GM21515 (cell line): ENCODE results near the gene ST14.
"Not testable (repeated sequence)": the region's sequence is repeated elsewhere in the genome, so short reads cannot be mapped to it uniquely, and the experiment has no call there.

Source experiments
- ATAC-seq: cut with Tn5 transposase; IDR thresholded peaks from one replicate; pipeline ENCODE4 v1.9.1; 2021; ENCODE audit not compliant: unreplicated experiment

Gene ST14

GRCh38 chr11:130188047-130188446 is 28.5 kb downstream of the ST14 start:
- no peak for ATAC-seq

GRCh38 chr11:130188585-130189347 is 29.2 kb downstream of the ST14 start:
- ATAC-seq = no peak

GRCh38 chr11:130189492-130190210 is 30.1 kb downstream of the ST14 start:
- no peak for ATAC-seq

GRCh38 chr11:130190371-130190881 is 30.8 kb downstream of the ST14 start:
- no peak for ATAC-seq

GRCh38 chr11:130191896-130192295 is 32.3 kb downstream of the ST14 start:
- ATAC-seq = no peak

GRCh38 chr11:130192845-130193267 is 33.3 kb downstream of the ST14 start:
- ATAC-seq = no peak

- ATAC-seq = not testable (repeated sequence)
Observed at GRCh38 chr11:130193551-130193950, 34.0 kb downstream of the ST14 start.

GRCh38 chr11:130194241-130195023 is 34.9 kb downstream of the ST14 start:
- no peak for ATAC-seq

GRCh38 chr11:130197386-130198035 is 37.9 kb downstream of the ST14 start:
- no peak for ATAC-seq

- no peak for ATAC-seq
Observed at GRCh38 chr11:130198292-130198691, 38.7 kb downstream of the ST14 start.

- no peak for ATAC-seq
Observed at GRCh38 chr11:130198964-130199363, 39.4 kb downstream of the ST14 start.

GRCh38 chr11:130199792-130200191 is 40.2 kb downstream of the ST14 start:
- ATAC-seq = no peak

GRCh38 chr11:130201026-130201425 is 41.4 kb downstream of the ST14 start:
- no peak for ATAC-seq

- ATAC-seq = no peak
Observed at GRCh38 chr11:130202009-130202817, 42.6 kb downstream of the ST14 start.

GRCh38 chr11:130202818-130203689 is 43.5 kb downstream of the ST14 start:
- no peak for ATAC-seq

- ATAC-seq = no peak
Observed at GRCh38 chr11:130203766-130204702, 44.5 kb downstream of the ST14 start.

- ATAC-seq = no peak
Observed at GRCh38 chr11:130204703-130205095, 45.1 kb downstream of the ST14 start.

- no peak for ATAC-seq
Observed at GRCh38 chr11:130206141-130206540, 46.6 kb downstream of the ST14 start.
